Coronary artery (tissue), 2 donors: ENCODE data around the gene LIN28A.
"Not testable (repeated sequence)": the region's sequence is repeated elsewhere in the genome, so short reads cannot be mapped to it uniquely, and the experiment has no call there.

Source experiments
- DNase-seq: peaks from one replicate; pipeline ENCODE4 v3.0.0-alpha.2; 2017; ENCODE audit warnings: low spot score
- H3K27ac ChIP-seq, 2 donors: fragments of 200-600 bp; sonication (generic); one replicate each; pipeline ENCODE4 v1.5.1; 2016 to 2019
- H3K4me3 ChIP-seq: fragments of 200-600 bp; sonication (generic); 2 replicates; pipeline ENCODE4 v1.5.1; 2016; ENCODE audit warnings: mild to moderate bottlenecking, moderate library complexity
- TF ChIP-seq, protein P1 (sequence below): fragments of 200-600 bp; sonication (generic); IDR thresholded peaks from one replicate; pipeline ENCODE4 v1.5.1; 2019; ENCODE audit warnings: antibody characterized with exemption

The LIN28A gene

GRCh38 chr1:26375081-26375480, 35.5 kb upstream of the LIN28A start:
- no peak for DNase-seq
- Histone ChIP-seq H3K4me3 (no peak overlapping the region), H3K27ac (no peak overlapping the region)
- TF ChIP-seq, protein P1, sequence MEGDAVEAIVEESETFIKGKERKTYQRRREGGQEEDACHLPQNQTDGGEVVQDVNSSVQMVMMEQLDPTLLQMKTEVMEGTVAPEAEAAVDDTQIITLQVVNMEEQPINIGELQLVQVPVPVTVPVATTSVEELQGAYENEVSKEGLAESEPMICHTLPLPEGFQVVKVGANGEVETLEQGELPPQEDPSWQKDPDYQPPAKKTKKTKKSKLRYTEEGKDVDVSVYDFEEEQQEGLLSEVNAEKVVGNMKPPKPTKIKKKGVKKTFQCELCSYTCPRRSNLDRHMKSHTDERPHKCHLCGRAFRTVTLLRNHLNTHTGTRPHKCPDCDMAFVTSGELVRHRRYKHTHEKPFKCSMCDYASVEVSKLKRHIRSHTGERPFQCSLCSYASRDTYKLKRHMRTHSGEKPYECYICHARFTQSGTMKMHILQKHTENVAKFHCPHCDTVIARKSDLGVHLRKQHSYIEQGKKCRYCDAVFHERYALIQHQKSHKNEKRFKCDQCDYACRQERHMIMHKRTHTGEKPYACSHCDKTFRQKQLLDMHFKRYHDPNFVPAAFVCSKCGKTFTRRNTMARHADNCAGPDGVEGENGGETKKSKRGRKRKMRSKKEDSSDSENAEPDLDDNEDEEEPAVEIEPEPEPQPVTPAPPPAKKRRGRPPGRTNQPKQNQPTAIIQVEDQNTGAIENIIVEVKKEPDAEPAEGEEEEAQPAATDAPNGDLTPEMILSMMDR = no peak

GRCh38 chr1:26376050-26376449, 34.6 kb upstream of the LIN28A start:
- no peak for DNase-seq
- no peak overlapping the region for H3K27ac ChIP-seq
- TF ChIP-seq, protein P1 = no peak
- no peak overlapping the region for H3K4me3 ChIP-seq

- Histone ChIP-seq H3K27ac (no peak overlapping the region), H3K4me3 (no peak overlapping the region)
- no peak for DNase-seq
- TF ChIP-seq, protein P1 = no peak
Observed at GRCh38 chr1:26378088-26378878, 32.3 kb upstream of the LIN28A start.

DNA sequence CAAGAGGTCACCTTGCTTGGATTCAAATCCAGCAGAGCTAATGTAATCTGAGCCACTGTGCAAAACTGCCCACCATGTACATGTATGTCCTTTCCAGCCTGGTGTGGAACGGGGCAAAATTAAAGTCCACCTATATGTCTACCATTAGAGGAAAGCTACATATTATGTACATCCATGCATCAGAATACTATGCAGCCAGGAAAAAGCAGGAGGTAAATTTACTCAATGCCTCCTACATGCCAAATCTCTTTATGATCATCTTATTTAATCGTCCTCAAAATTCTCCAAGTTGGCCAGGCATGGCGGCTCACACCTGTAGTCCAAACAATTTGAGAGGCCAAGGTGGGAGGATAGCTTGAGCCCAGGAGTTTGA, 31.8 kb upstream of the LIN28A start:
- Histone ChIP-seq H3K27ac (no peak overlapping the region), H3K4me3 (no peak overlapping the region)
- no peak for DNase-seq
- TF ChIP-seq, protein P1 = no peak

DNA sequence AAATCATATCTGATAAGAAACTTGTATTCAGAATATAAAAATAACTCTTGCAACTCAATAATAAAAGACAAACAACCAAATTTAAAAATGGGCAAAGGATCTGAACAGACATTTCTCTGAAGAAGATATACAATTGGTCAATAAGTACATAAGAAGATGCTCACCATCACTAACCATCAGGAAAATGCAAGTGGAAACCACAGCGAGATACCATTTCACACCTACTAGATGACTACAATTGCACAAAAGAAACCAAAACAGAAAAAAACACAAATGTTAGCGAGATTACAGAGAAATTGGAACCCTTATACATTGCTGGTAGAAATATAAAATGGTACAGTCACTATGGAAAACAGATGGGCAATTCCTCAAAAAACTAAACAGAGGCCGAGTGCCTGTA, 26.5 kb upstream of the LIN28A start:
- Histone ChIP-seq H3K4me3 (no peak overlapping the region), H3K27ac (no peak overlapping the region)
- no peak for DNase-seq
- TF ChIP-seq, protein P1 = no peak

GRCh38 chr1:26385063-26385462, 25.6 kb upstream of the LIN28A start:
- not testable (repeated sequence) for H3K27ac ChIP-seq, DNase-seq, H3K4me3 ChIP-seq

DNA sequence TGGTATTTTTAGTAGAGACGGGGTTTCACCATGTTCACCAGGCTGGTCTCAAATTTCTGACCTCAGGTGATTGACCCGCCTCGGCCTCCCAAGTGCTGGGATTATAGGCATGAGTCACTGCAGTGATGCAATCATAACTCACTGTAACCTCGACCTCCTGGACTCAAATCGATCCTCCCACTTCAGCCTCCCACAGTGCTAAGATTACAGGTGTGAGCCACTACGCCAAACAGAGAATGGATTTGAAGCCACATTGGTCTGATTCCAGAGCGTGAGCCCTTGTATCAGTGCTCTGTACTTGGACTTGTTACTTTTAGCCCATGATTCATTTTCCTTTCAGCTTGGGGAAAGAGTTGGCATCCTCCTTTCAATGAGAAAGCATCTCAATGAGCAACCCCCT, 23.2 kb upstream of the LIN28A start:
- Histone ChIP-seq H3K27ac (no peak overlapping the region), H3K4me3 (no peak overlapping the region)
- TF ChIP-seq, protein P1 = no peak
- DNase-seq = no peak
